ENCODE data around the gene DPPA4. TPM values are rescaled to one million over a fixed set of nuclear protein-coding genes. Genes with fewer than 3 reads are reported as not detected.

Gene DPPA4
- total RNA-seq, 1 experiment from 2014 or later: not detected

- peak in 1 of 2 experiments; percentile 2 for DNase-seq
- Histone ChIP-seq H3K36me3 (no peaks in the 10 kb centered on the region), H3K4me1 (no peaks in the 10 kb centered on the region), H3K9me3 (replicated peaks) (no peaks in the 10 kb centered on the region), H3K4me3 (no peak within 1 kb of the TSS), H3K27me3 (no peaks in the 10 kb centered on the region), H3K27ac (no peak within 1 kb of the TSS)
Measured at GRCh38 chr3:109316162-109316730, 21.1 kb downstream of the DPPA4 start, which contains the start of gene DPPA2. Gene DPPA2 (minus strand): TSS chr3:109316517. CDS start chr3:109314542, 1,975 bp downstream.

- no peaks in the 10 kb centered on the region for H3K27me3 ChIP-seq
- no peaks in the 10 kb centered on the region for H3K36me3 ChIP-seq
- no peaks in the 10 kb centered on the region for H3K4me1 ChIP-seq
- H3K27ac ChIP-seq: no peak overlapping the region
- H3K9me3 ChIP-seq (replicated peaks): no peaks in the 10 kb centered on the region
- DNase-seq: no peak
- no peak overlapping the region for H3K4me3 ChIP-seq
Measured at GRCh38 chr3:109313061-109313460, 24.3 kb downstream of the DPPA4 start.

- H3K4me3 ChIP-seq: no peak overlapping the region
- H3K36me3 ChIP-seq: no peaks in the 10 kb centered on the region
- no peak for DNase-seq
- H3K9me3 ChIP-seq (replicated peaks): no peaks in the 10 kb centered on the region
- H3K27me3 ChIP-seq: no peaks in the 10 kb centered on the region
- H3K27ac ChIP-seq: no peak overlapping the region
- H3K4me1 ChIP-seq: no peaks in the 10 kb centered on the region; the same call in 1 of the 2 replicates
Measured at GRCh38 chr3:109297496-109297895, 39.9 kb downstream of the DPPA4 start.

- no peaks in the 10 kb centered on the region for H3K4me1 ChIP-seq
- H3K27ac ChIP-seq: no peak overlapping the region
- H3K36me3 ChIP-seq: no peaks in the 10 kb centered on the region
- no peak for DNase-seq
- H3K9me3 ChIP-seq (replicated peaks): no peaks in the 10 kb centered on the region
- H3K27me3 ChIP-seq: no peaks in the 10 kb centered on the region
- H3K4me3 ChIP-seq: no peak overlapping the region
Measured at GRCh38 chr3:109284071-109284470, 53.3 kb downstream of the DPPA4 start.

GRCh38 chr3:109278546-109278945 is 58.8 kb downstream of the DPPA4 start:
- Histone ChIP-seq H3K4me1 (no peaks in the 10 kb centered on the region), H3K9me3 (replicated peaks) (no peaks in the 10 kb centered on the region)

GRCh38 chr3:109278141-109278540 is 59.2 kb downstream of the DPPA4 start:
- Histone ChIP-seq H3K9me3 (replicated peaks) (no peaks in the 10 kb centered on the region), H3K4me3 (no peak overlapping the region), H3K36me3 (no peaks in the 10 kb centered on the region), H3K27me3 (no peaks in the 10 kb centered on the region), H3K4me1 (no peaks in the 10 kb centered on the region), H3K27ac (no peak overlapping the region)
- no peak for DNase-seq

More at GRCh38 chr3:109278546-109278945, 58.8 kb downstream of the DPPA4 start:
- Histone ChIP-seq H3K36me3 (no peaks in the 10 kb centered on the region), H3K27ac (no peak overlapping the region), H3K4me3 (no peak overlapping the region), H3K27me3 (no peaks in the 10 kb centered on the region)
- DNase-seq: no peak

Other genes starting within 250 kb of the DPPA4 start
- not detected in 2 replicates for gene MORC1, start 219.4 kb downstream of the DPPA4 start, total RNA-seq (2014; rRNA removed; shearing (Covaris generic))
- not detected in 2 replicates for gene C3orf85, start 200.8 kb downstream of the DPPA4 start, total RNA-seq (2014; rRNA removed; shearing (Covaris generic))
- gene DPPA2, start 21.0 kb downstream of the DPPA4 start, total RNA-seq (2014; rRNA removed; shearing (Covaris generic)): not detected in 2 replicates